Inferior parietal cortex (tissue), 1 donor: Measurements from ENCODE around the gene SLC19A1.

ENCODE experiments used
- DNase-seq: peaks from one replicate; pipeline ENCODE4 v3.0.0-alpha.2; 2016; ENCODE audit errors: extremely low spot score

SLC19A1 gene

GRCh38 chr21:45517249-45518065 is 24.8 kb downstream of the SLC19A1 start:
- no peak for DNase-seq

- no peak for DNase-seq
Observed at GRCh38 chr21:45516671-45517151, 25.5 kb downstream of the SLC19A1 start.

GRCh38 chr21:45516071-45516670 is 26.1 kb downstream of the SLC19A1 start:
- no peak for DNase-seq

- DNase-seq, result no peak
Observed at GRCh38 chr21:45515241-45516061, 26.8 kb downstream of the SLC19A1 start.

GRCh38 chr21:45514311-45515021 is 27.8 kb downstream of the SLC19A1 start:
- DNase-seq, result no peak

GRCh38 chr21:45513741-45514310 is 28.4 kb downstream of the SLC19A1 start:
- no peak for DNase-seq

- no peak for DNase-seq
Observed at GRCh38 chr21:45513003-45513717, 29.1 kb downstream of the SLC19A1 start.

- no peak for DNase-seq
Observed at GRCh38 chr21:45512626-45513002, 29.6 kb downstream of the SLC19A1 start.

- no peak for DNase-seq
Observed at GRCh38 chr21:45511661-45512431, 30.4 kb downstream of the SLC19A1 start.

- no peak for DNase-seq
Observed at GRCh38 chr21:45511007-45511406, 31.2 kb downstream of the SLC19A1 start.

- DNase-seq, result no peak
Observed at GRCh38 chr21:45510466-45510955, 31.7 kb downstream of the SLC19A1 start.

- DNase-seq, result no peak
Observed at GRCh38 chr21:45509566-45510465, 32.4 kb downstream of the SLC19A1 start.

GRCh38 chr21:45508607-45509565 is 33.4 kb downstream of the SLC19A1 start:
- no peak for DNase-seq

GRCh38 chr21:45507888-45508508 is 34.2 kb downstream of the SLC19A1 start:
- DNase-seq, result no peak

- DNase-seq, result no peak
Observed at GRCh38 chr21:45507523-45507875, 34.7 kb downstream of the SLC19A1 start.

GRCh38 chr21:45506836-45507522 is 35.3 kb downstream of the SLC19A1 start:
- DNase-seq, result no peak
